HG03064 (cell line): ENCODE results near the gene TPD52L2.
"Not testable (repeated sequence)": the region's sequence is repeated elsewhere in the genome, so short reads cannot be mapped to it uniquely, and the experiment has no call there.

Experiments used
- ATAC-seq: cut with Tn5 transposase; IDR thresholded peaks from one replicate; pipeline ENCODE4 v1.9.1; 2021; ENCODE audit warnings: low read depth; ENCODE audit not compliant: unreplicated experiment

Gene TPD52L2

GRCh38 chr20:63929071-63929470 lies 64.0 kb downstream of the TPD52L2 start:
- no peak for ATAC-seq

DNA sequence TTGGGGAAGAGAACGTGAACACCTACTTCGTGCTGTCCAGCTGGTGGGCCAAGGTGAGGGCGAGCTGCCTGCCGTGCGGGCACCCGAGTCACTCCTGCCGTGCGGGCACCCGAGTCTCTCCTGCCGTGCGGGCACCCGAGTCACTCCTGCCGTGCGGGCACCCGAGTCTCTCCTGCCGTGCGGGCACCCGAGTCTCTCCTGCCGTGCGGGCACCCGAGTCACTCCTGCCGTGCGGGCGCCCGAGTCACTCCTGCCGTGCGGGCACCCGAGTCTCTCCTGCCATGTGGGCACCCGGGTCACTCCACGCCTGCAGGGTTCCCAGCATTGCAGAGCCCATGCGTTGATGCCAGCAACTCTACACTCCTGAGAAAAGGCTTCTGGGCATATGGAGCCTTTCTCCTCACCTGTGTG lies 64.4 kb downstream of the TPD52L2 start:
- ATAC-seq: not testable (repeated sequence)

DNA sequence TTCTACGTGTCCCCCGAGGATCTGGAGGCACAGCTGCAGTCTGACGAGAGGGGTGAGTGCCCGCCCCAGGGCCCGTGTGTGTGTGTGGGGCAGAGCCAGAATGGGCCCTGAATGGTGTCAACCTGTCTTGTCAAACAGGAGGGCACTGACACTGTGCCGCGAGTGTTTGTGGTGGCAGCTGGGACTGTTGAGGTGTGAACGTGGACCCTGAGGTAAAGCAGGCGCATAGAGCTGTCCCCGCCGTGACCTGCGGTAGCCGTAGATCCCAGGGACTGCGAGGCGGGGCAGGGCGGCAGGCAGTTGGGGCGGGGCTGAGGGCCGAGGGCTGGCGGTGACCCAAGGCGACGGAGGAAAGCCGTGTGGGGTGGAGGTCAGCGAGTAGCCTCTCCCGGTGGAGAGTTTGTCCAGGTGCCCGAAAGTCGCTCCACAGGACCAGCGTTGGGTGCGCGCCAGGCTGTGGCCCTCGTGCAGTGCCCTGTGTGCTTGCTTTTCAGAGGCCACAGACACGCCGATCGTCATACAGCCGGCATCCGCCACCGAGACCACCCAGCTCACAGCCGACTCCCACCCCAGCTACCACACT lies 66.0 kb downstream of the TPD52L2 start:
- no peak for ATAC-seq

- ATAC-seq: no peak
Observed at GRCh38 chr20:63931735-63932134, 66.7 kb downstream of the TPD52L2 start.

DNA sequence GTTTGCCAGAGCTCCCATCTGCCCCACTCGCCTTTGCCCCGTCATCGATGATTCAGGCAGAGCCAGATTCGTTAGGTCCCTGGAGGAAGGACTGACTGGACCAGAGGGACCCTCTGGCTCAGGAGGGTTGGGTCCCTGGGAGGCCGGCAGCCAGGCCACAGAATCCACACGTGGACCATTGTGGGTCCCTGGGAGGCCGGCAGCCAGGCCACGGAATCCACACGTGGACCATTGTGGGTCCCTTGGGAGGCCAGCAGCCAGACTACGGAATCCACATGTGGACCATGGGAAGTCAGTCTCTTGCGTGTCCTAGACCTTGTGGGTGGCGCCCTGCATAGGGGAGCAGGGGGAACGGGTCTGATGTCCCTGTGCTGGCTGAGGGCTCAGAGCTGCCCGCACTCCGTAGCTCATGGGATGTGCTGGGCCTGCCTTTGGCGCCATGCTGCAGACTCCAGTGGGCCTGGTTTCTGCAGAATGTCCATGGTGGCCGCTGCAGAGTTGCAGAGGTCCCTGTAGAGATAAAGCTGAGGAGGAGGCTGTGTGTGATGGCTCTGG lies 67.6 kb downstream of the TPD52L2 start:
- ATAC-seq: no peak

DNA sequence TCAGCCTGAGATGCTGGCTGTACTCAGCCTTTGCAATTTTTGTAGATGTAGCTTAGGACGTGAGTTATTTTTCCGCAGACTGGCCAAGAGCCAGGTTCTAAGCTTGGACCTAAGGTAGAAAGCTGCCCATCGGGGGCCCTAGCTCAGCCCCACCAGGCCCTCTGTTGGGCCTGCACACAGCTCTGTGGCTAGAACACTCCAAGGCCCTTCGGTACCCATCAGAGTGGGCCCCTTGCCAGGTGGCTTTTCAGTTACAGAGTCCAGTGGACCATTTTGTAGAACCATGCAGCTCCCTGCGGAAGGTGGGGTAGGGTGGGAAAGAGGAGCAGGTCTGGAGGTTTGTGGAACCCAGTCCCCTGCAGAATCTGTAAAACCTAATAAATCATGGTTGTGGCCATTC lies 68.6 kb downstream of the TPD52L2 start:
- ATAC-seq: no peak

GRCh38 chr20:63934271-63935068 lies 69.4 kb downstream of the TPD52L2 start:
- no peak for ATAC-seq

- ATAC-seq: no peak
Observed at GRCh38 chr20:63935447-63935846, 70.4 kb downstream of the TPD52L2 start.

- no peak for ATAC-seq
Observed at GRCh38 chr20:63937596-63937995, 72.5 kb downstream of the TPD52L2 start.

DNA sequence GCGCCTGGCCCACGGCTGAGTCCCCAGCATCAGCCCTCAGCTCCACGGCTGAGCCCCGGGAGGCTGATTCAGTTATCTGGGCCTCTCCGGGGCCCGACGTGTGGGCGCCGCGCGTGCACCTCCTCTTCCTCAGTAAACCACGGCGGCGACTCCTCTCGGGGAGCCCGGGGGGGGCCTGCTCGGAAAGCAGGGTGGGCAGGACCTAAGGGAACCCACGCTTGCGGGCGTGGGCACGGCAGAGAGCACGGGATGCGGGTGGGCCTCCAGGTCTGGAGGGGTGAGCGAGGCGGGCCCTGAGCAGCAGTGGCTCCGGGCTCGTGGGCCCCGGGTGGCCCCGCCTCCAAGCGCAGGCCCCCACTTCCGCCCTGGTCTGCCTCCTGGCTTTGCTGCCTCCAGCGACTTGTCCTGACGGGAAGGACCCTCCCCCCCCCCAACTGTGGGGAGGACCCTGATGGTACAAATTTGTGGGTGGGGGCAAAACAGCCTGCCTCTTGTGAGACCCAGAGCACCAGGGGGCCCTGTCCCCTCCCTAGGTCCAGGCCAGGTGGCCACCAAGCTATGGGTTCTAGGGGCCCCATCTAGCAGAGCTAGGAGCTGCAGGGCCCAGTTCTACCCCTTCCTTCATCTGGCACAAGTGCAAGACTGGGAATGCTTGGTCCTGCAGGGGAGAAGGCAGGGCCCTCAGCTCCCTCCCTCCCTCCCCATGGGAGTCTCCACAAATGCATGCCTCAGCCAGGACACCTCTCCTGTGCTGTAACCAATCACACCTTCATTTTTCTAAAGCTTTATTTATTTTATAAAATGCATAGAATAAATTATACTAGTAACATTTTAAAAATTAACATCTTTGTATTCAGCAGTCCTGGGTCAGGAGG lies 74.2 kb downstream of the TPD52L2 start:
- no peak for ATAC-seq

DNA sequence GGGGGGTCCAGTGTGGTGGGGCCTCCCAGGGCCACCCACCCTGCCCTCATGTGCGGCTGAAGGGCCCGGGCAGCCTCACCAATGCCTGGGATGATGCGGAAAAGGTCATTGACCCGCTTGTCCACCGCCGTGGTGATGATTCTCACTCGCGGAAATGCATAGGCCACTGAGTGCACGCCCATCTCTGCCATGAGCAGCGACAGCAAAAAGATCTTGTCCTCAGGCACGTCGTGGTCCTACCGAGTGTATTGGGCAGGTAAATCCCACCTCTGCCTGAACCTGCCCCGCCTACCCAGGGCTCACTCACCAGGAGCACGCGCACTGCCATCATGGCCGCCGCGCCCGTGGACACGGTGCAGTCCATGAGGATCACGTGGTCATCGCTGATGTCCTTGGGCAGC lies 75.0 kb downstream of the TPD52L2 start:
- ATAC-seq: no peak

DNA sequence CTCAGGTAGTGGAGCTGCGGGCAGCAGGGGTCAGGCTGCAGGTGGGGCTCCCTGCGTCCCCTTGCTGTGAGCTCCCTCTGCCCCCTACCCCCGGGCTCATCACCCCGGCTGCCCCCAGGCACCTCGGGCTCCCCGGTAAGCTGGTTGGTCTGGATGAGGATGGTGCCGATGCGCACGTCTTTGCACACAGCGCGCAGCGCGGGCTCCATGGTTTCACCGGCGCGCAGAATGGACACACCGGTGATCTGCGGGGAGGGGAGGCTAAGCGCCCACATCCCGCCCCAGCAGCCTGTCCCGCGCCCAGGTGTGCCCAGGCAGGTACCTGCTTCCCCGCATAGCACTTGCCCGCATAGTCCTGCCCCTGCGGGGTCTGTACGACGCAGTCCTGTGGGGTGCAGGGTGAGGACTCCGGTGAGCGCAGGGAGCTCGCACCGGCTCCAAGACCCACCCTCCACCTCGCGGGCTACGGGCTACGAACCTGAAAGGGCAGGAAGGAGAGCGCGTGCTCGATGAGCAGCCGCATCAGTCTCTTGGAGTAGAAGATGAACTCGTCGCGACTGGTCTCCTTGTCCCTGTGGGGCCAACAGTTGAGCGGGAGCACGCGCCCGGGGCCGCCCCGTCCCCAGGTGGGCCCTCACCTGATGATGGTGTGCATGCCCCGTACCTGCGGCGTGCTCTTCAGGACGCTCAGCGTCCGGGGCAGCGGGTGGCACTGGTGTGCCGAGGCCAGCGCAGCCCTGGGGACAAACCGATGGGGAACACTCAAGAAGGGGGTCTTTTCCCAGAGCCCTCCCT lies 75.6 kb downstream of the TPD52L2 start:
- ATAC-seq: no peak
